Measurements from ENCODE around the gene KRTAP10-8. TPM values are rescaled to one million over a fixed set of nuclear protein-coding genes. Genes with fewer than 3 reads are reported as not detected.
"Not testable (repeated sequence)": the region's sequence is repeated elsewhere in the genome, so short reads cannot be mapped to it uniquely, and the experiment has no call there.

KRTAP10-8 gene
- total and polyA plus RNA-seq, 3 experiments from 2014 or later, result not detected

DNA sequence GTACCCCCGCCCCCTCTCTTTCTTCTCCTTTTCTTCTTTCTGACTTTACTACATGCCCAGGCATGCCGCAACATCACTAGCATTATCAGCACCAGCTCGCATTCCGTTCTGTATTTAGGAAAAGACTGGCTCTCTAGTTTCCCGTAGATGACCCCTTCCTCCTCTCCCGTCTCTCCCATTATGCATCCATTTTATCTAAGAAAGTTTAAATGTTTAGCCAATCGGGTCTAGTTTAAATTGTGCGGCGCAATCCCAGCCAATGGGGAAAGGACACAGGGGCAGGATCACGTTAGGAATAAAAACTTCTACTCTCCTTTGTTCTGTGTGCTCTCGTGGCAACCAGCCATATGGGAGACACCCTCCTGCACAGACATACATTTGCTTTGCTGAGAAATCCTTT lies 13.8 kb upstream of the KRTAP10-8 start:
- Mint-ChIP-seq H3K27ac (peak overlapping the region in 2 of 8 donors; percentile 43 to 86), H3K36me3 (peaks cover 0 to 8% (median 2%) of the 10 kb centered on the region in 3 donors), H3K27me3 (peaks cover 0 to 11% of the 10 kb centered on the region in 2 donors), H3K4me1 (peaks cover 2 to 7% (median 5%) of the 10 kb centered on the region in 3 donors), H3K4me3 (no peak overlapping the region), H3K9me3 (peaks cover 0 to 9% (median 4%) of the 10 kb centered on the region in 5 donors)
- Histone ChIP-seq H3K4me1 (ENCODE audit: insufficient read depth, low read length) (no peaks in the 10 kb centered on the region), H3K4me3 (ENCODE audit: low read length) (no peak overlapping the region), H3K36me3 (ENCODE audit: insufficient read depth, low read length) (no peaks in the 10 kb centered on the region), H3K27me3 (ENCODE audit: insufficient read depth, low read length, poor library complexity, severe bottlenecking) (no peaks in the 10 kb centered on the region), H3K27ac (ENCODE audit: low read depth, low read length) (no peak overlapping the region), H3K9me3 (ENCODE audit: low read length) (no peaks in the 10 kb centered on the region)
- ChIA-PET CTCF (no interaction called here), POLR2A (no interaction called here)
- DNase-seq, result no peak

DNA sequence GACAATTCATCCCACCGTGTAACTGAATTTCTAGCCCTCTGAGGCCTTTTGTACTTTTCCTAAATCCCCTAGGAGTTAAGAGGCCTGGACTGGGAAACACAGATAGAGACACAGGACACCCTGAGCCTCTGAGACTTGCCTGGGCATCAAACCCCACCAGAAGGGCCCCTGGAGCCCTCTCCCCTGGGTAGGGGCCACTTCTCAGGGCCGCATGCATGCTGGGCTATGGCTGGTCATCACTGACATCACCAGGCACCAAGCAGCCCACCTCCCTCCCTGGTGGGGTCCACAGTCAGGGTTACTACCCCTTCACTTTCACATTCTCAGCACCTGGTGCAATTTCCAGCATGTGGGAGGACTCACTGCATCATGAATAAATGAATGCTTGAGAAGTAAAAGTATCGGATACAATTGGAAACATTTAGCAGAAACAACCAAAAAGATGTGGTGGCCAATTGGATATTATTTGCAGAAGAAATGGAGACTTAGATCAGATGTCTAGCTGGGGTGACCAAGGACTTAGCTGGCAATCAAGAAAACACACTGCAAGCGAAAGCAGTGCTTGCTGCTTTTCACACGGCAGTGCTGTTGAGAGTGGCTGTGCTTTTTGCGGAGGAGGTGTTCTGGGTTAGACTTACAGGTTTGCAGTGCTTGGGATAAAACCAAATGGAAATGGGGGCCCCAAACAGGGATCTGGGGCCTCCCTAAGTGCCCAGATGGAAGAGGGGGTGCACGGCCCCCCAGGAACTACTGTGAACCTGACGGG lies 12.4 kb upstream of the KRTAP10-8 start:
- Histone ChIP-seq H3K4me3 (ENCODE audit: low read length) (no peak overlapping the region), H3K36me3 (ENCODE audit: insufficient read depth, low read length) (no peaks in the 10 kb centered on the region), H3K4me1 (ENCODE audit: insufficient read depth, low read length) (no peaks in the 10 kb centered on the region), H3K27me3 (ENCODE audit: insufficient read depth, low read length, poor library complexity, severe bottlenecking) (no peaks in the 10 kb centered on the region), H3K9me3 (ENCODE audit: low read length) (no peaks in the 10 kb centered on the region), H3K27ac (ENCODE audit: low read depth, low read length) (no peak overlapping the region)
- no peak for DNase-seq
- H3K4me3 Mint-ChIP-seq, result no peak overlapping the region
- H3K27me3 Mint-ChIP-seq, result peaks cover 7 to 11% of the 10 kb centered on the region in 2 donors
- H3K36me3 Mint-ChIP-seq, result peaks cover 0 to 9% (median 2%) of the 10 kb centered on the region in 3 donors
- peaks cover 2 to 5% (median 4%) of the 10 kb centered on the region in 3 donors for H3K4me1 Mint-ChIP-seq
- ChIA-PET POLR2A (no interaction called here), CTCF (no interaction called here)
- H3K9me3 Mint-ChIP-seq, result peaks cover 0 to 9% (median 4%) of the 10 kb centered on the region in 5 donors
- no peak overlapping the region for H3K27ac Mint-ChIP-seq

GRCh38 chr21:44600118-44600978 lies 11.5 kb upstream of the KRTAP10-8 start, which contains the start of gene KRTAP10-7:
Gene KRTAP10-7 (plus strand): TSS chr21:44600597. CDS start chr21:44600622, 25 bp downstream.
- CTCF ChIA-PET; H3K27me3 ChIP-seq (ENCODE audit: insufficient read depth, low read length, poor library complexity, severe bottlenecking); H3K4me1 Mint-ChIP-seq; H3K9me3 ChIP-seq (ENCODE audit: low read length); H3K36me3 ChIP-seq (ENCODE audit: insufficient read depth, low read length); DNase-seq; H3K4me3 Mint-ChIP-seq; H3K4me3 ChIP-seq (ENCODE audit: low read length); POLR2A ChIA-PET; H3K9me3 Mint-ChIP-seq; H3K4me1 ChIP-seq (ENCODE audit: insufficient read depth, low read length); H3K27ac ChIP-seq (ENCODE audit: low read depth, low read length): not testable (repeated sequence)
- H3K36me3 Mint-ChIP-seq, result peaks cover 0 to 12% (median 0%) of the 10 kb centered on the region in 3 donors
- peaks cover 12 to 15% of the 10 kb centered on the region in 2 donors for H3K27me3 Mint-ChIP-seq
- H3K27ac Mint-ChIP-seq, result peak within 1 kb of the TSS in 1 of 8 donors; percentile 68

DNA sequence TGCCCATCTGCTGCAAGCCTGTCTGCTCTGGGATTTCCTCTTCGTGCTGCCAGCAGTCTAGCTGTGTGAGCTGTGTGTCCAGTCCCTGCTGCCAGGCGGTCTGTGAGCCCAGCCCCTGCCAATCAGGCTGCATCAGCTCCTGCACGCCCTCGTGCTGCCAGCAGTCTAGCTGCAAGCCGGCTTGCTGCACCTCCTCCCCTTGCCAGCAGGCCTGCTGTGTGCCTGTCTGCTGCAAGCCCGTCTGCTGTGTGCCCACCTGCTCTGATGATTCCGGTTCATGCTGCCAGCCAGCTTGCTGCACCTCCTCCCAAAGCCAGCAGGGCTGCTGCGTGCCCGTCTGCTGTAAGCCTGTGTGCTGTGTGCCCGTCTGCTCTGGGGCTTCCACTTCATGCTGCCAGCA lies 10.8 kb upstream of the KRTAP10-8 start:
- H3K9me3 ChIP-seq (ENCODE audit: low read length); POLR2A ChIA-PET; H3K27ac Mint-ChIP-seq; H3K9me3 Mint-ChIP-seq; H3K27me3 ChIP-seq (ENCODE audit: insufficient read depth, low read length, poor library complexity, severe bottlenecking); H3K4me3 Mint-ChIP-seq; H3K36me3 ChIP-seq (ENCODE audit: insufficient read depth, low read length); DNase-seq; H3K4me1 ChIP-seq (ENCODE audit: insufficient read depth, low read length); H3K4me1 Mint-ChIP-seq; H3K27ac ChIP-seq (ENCODE audit: low read depth, low read length); H3K4me3 ChIP-seq (ENCODE audit: low read length); CTCF ChIA-PET: not testable (repeated sequence)
- H3K36me3 Mint-ChIP-seq, result peaks cover 0 to 15% (median 0%) of the 10 kb centered on the region in 3 donors
- peaks cover 16 to 20% of the 10 kb centered on the region in 2 donors for H3K27me3 Mint-ChIP-seq

- H3K36me3 Mint-ChIP-seq, result peaks cover 0 to 15% (median 0%) of the 10 kb centered on the region in 3 donors
- Histone ChIP-seq H3K27ac (ENCODE audit: low read depth, low read length) (no peak overlapping the region), H3K27me3 (ENCODE audit: insufficient read depth, low read length, poor library complexity, severe bottlenecking) (no peaks in the 10 kb centered on the region), H3K4me1 (ENCODE audit: insufficient read depth, low read length) (no peaks in the 10 kb centered on the region), H3K4me3 (ENCODE audit: low read length) (no peak overlapping the region), H3K36me3 (ENCODE audit: insufficient read depth, low read length) (no peaks in the 10 kb centered on the region), H3K9me3 (ENCODE audit: low read length) (no peaks in the 10 kb centered on the region)
- ChIA-PET CTCF (no interaction called here), POLR2A (no interaction called here)
- no peak overlapping the region for H3K4me3 Mint-ChIP-seq
- H3K9me3 Mint-ChIP-seq, result peaks cover 0 to 9% (median 4%) of the 10 kb centered on the region in 5 donors
- no peak for DNase-seq
- H3K27me3 Mint-ChIP-seq, result peaks cover 16 to 26% of the 10 kb centered on the region in 2 donors
- peak overlapping the region in 3 of 8 donors; percentile 17 to 68 (median 37) for H3K27ac Mint-ChIP-seq
- no peaks in the 10 kb centered on the region for H3K4me1 Mint-ChIP-seq
Measured at GRCh38 chr21:44601596-44602462, 10.1 kb upstream of the KRTAP10-8 start.

GRCh38 chr21:44602463-44602850 lies 9.4 kb upstream of the KRTAP10-8 start:
- Mint-ChIP-seq H3K4me1 (no peaks in the 10 kb centered on the region), H3K27me3 (peaks cover 17 to 26% of the 10 kb centered on the region in 2 donors), H3K27ac (no peak overlapping the region), H3K36me3 (peaks cover 0 to 15% (median 0%) of the 10 kb centered on the region in 3 donors), H3K9me3 (peaks cover 0 to 9% (median 4%) of the 10 kb centered on the region in 5 donors), H3K4me3 (no peak overlapping the region)
- DNase-seq, result no peak
- CTCF ChIA-PET, result no interaction called here
- H3K36me3 ChIP-seq (ENCODE audit: insufficient read depth, low read length), result no peaks in the 10 kb centered on the region
- peaks cover under 1% of the 10 kb centered on the region for H3K27me3 ChIP-seq (ENCODE audit: insufficient read depth, low read length, poor library complexity, severe bottlenecking)
- no peak overlapping the region for H3K27ac ChIP-seq (ENCODE audit: low read depth, low read length)
- no peak overlapping the region for H3K4me3 ChIP-seq (ENCODE audit: low read length)
- no peaks in the 10 kb centered on the region for H3K9me3 ChIP-seq (ENCODE audit: low read length)
- POLR2A ChIA-PET, result no interaction called here
- H3K4me1 ChIP-seq (ENCODE audit: insufficient read depth, low read length), result no peaks in the 10 kb centered on the region

GRCh38 chr21:44603109-44603875 lies 8.6 kb upstream of the KRTAP10-8 start:
- Histone ChIP-seq H3K4me3 (ENCODE audit: low read length) (no peak overlapping the region), H3K36me3 (ENCODE audit: insufficient read depth, low read length) (no peaks in the 10 kb centered on the region), H3K9me3 (ENCODE audit: low read length) (no peaks in the 10 kb centered on the region), H3K27me3 (ENCODE audit: insufficient read depth, low read length, poor library complexity, severe bottlenecking) (peaks cover 5% of the 10 kb centered on the region), H3K27ac (ENCODE audit: low read depth, low read length) (no peak overlapping the region), H3K4me1 (ENCODE audit: insufficient read depth, low read length) (no peaks in the 10 kb centered on the region)
- CTCF ChIA-PET, result no interaction called here
- Mint-ChIP-seq H3K9me3 (peaks cover 0 to 6% (median 4%) of the 10 kb centered on the region in 5 donors), H3K4me3 (no peak overlapping the region), H3K4me1 (no peaks in the 10 kb centered on the region), H3K36me3 (peaks cover 0 to 12% (median 0%) of the 10 kb centered on the region in 3 donors), H3K27me3 (peaks cover 17 to 31% of the 10 kb centered on the region in 2 donors), H3K27ac (peak overlapping the region in 2 of 8 donors; percentile 11 to 38)
- POLR2A ChIA-PET, result no interaction called here
- no peak for DNase-seq

Data from CD8-positive, alpha-beta memory T cell (primary cell).